ENCODE data around the gene EMP2.

The EMP2 gene

GRCh38 chr16:10552281-10552680 is 28.1 kb downstream of the EMP2 start:
- Histone ChIP-seq H3K4me1 (ENCODE audit: insufficient read depth, poor library complexity, severe bottlenecking) (no peaks in the 10 kb centered on the region), H3K36me3 (ENCODE audit: low read depth) (peaks cover 14% of the 10 kb centered on the region), H3K27ac (ENCODE audit: poor library complexity, severe bottlenecking) (no peak overlapping the region), H3K9me3 (ENCODE audit: severe bottlenecking) (peaks cover 4% of the 10 kb centered on the region), H3K27me3 (ENCODE audit: insufficient read depth, poor library complexity, severe bottlenecking) (no peaks in the 10 kb centered on the region), H3K4me3 (ENCODE audit: severe bottlenecking) (no peak overlapping the region)
- TF ChIP-seq CTCF (IDR thresholded peaks at IDR 0.05; ENCODE audit: poor library complexity, severe bottlenecking), result no peak
- DNase-seq (ENCODE audit: low spot score) (no peak), ATAC-seq (ENCODE audit: low read depth) (no peak)

- Histone ChIP-seq H3K4me1 (ENCODE audit: insufficient read depth, poor library complexity, severe bottlenecking) (no peaks in the 10 kb centered on the region), H3K36me3 (ENCODE audit: low read depth) (peaks cover 18% of the 10 kb centered on the region), H3K27ac (ENCODE audit: poor library complexity, severe bottlenecking) (no peak overlapping the region), H3K9me3 (ENCODE audit: severe bottlenecking) (peaks cover 4% of the 10 kb centered on the region), H3K27me3 (ENCODE audit: insufficient read depth, poor library complexity, severe bottlenecking) (no peaks in the 10 kb centered on the region), H3K4me3 (ENCODE audit: severe bottlenecking) (no peak overlapping the region)
- TF ChIP-seq CTCF (IDR thresholded peaks at IDR 0.05; ENCODE audit: poor library complexity, severe bottlenecking), result no peak
- DNase-seq (ENCODE audit: low spot score), result no peak
- ATAC-seq (ENCODE audit: low read depth), result no peak
Measured at GRCh38 chr16:10551881-10552280, 28.5 kb downstream of the EMP2 start.

- ATAC-seq (ENCODE audit: low read depth) (no peak), DNase-seq (ENCODE audit: low spot score) (no peak)
- peaks cover 4% of the 10 kb centered on the region for H3K9me3 ChIP-seq (ENCODE audit: severe bottlenecking)
- no peaks in the 10 kb centered on the region for H3K4me1 ChIP-seq (ENCODE audit: insufficient read depth, poor library complexity, severe bottlenecking)
- TF ChIP-seq CTCF (IDR thresholded peaks at IDR 0.05; ENCODE audit: poor library complexity, severe bottlenecking), result no peak
- H3K27ac ChIP-seq (ENCODE audit: poor library complexity, severe bottlenecking), result no peak overlapping the region
- no peak overlapping the region for H3K4me3 ChIP-seq (ENCODE audit: severe bottlenecking)
- no peaks in the 10 kb centered on the region for H3K27me3 ChIP-seq (ENCODE audit: insufficient read depth, poor library complexity, severe bottlenecking)
- H3K36me3 ChIP-seq (ENCODE audit: low read depth), result peaks cover 38% of the 10 kb centered on the region
Measured at GRCh38 chr16:10548404-10548803, 32.0 kb downstream of the EMP2 start.

- Histone ChIP-seq H3K27me3 (ENCODE audit: insufficient read depth, poor library complexity, severe bottlenecking) (no peaks in the 10 kb centered on the region), H3K36me3 (ENCODE audit: low read depth) (peaks cover 45% of the 10 kb centered on the region), H3K4me3 (ENCODE audit: severe bottlenecking) (no peak overlapping the region), H3K27ac (ENCODE audit: poor library complexity, severe bottlenecking) (no peak overlapping the region), H3K9me3 (ENCODE audit: severe bottlenecking) (peaks cover 4% of the 10 kb centered on the region), H3K4me1 (ENCODE audit: insufficient read depth, poor library complexity, severe bottlenecking) (no peaks in the 10 kb centered on the region)
- ATAC-seq (ENCODE audit: low read depth) (no peak), DNase-seq (ENCODE audit: low spot score) (no peak)
- TF ChIP-seq CTCF (IDR thresholded peaks at IDR 0.05; ENCODE audit: poor library complexity, severe bottlenecking), result no peak
Measured at GRCh38 chr16:10547708-10548107, 32.7 kb downstream of the EMP2 start.

- Histone ChIP-seq H3K27ac (ENCODE audit: poor library complexity, severe bottlenecking) (no peak overlapping the region), H3K9me3 (ENCODE audit: severe bottlenecking) (no peaks in the 10 kb centered on the region), H3K4me1 (ENCODE audit: insufficient read depth, poor library complexity, severe bottlenecking) (no peaks in the 10 kb centered on the region), H3K27me3 (ENCODE audit: insufficient read depth, poor library complexity, severe bottlenecking) (no peaks in the 10 kb centered on the region), H3K36me3 (ENCODE audit: low read depth) (peaks cover 72% of the 10 kb centered on the region), H3K4me3 (ENCODE audit: severe bottlenecking) (no peak overlapping the region)
- ATAC-seq (ENCODE audit: low read depth) (no peak), DNase-seq (ENCODE audit: low spot score) (no peak)
- no peak for TF ChIP-seq CTCF (IDR thresholded peaks at IDR 0.05; ENCODE audit: poor library complexity, severe bottlenecking)
Measured at GRCh38 chr16:10543231-10543977, 37.0 kb downstream of the EMP2 start.
